ENCODE measurements around the gene RASGEF1C.

The RASGEF1C gene

DNA sequence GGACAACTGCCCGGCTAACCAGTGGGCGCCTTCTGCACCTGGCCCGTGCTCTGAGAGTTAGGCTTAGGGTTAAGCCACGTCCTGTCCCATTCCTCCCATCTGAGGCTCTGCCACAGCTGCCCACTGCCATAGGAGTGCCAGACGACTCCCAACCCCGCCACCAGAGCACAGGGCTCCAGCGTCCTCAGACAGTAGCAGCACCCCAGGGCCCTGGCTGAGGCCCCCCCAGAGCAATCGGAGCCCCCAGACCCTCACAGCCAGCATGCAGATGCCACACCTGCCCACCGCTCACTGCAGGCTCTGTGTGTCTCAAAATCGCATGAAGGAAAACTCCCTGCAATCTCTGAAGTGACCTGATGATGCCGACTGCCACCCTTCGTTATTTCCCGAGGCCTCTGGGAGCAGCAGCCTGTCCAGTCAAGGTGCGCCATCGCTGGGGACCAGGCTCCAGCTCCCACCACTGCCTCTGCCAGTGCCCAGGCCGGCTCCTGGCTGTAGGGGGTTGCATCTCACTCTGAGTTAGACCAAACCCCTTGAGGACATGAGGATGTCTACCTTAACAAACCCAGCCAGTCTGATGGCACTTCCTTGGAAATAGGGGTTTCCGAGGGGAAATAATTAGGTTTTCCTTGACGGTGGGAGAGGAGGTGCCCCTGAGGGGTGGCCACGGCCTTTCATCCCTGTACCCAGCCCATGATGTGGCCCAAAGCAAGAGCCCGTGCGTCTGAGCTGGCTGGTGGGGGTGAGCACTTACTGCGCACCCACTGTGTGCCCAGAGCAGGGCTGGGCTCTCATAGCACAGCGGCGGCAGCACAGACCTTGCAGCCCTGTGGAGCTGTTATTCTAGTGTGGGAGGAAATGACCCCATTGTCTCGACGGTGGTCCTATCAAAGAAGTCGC is 79.5 kb downstream of the RASGEF1C start:
- ChIA-PET POLR2A (no interaction called here), CTCF (interaction anchor here (0.6 to 1.4 kb wide), 3 partner anchors 19 to 490 kb away, joined by 3 read pairs; no protein-coding TSS in a partner anchor)
- no peak overlapping the region for H3K27ac ChIP-seq (ENCODE audit: extremely low read depth, low read depth, low read length)
- TF ChIP-seq ZIC2 (tag by site-specific recombination; IDR thresholded peaks at IDR 0.05), result peak; percentile 50; the same call in 1 of the 2 replicates
- TF ChIP-seq ZNF521 (tag by site-specific recombination; IDR thresholded peaks at IDR 0.05), result no peak
- TF ChIP-seq, protein P1, sequence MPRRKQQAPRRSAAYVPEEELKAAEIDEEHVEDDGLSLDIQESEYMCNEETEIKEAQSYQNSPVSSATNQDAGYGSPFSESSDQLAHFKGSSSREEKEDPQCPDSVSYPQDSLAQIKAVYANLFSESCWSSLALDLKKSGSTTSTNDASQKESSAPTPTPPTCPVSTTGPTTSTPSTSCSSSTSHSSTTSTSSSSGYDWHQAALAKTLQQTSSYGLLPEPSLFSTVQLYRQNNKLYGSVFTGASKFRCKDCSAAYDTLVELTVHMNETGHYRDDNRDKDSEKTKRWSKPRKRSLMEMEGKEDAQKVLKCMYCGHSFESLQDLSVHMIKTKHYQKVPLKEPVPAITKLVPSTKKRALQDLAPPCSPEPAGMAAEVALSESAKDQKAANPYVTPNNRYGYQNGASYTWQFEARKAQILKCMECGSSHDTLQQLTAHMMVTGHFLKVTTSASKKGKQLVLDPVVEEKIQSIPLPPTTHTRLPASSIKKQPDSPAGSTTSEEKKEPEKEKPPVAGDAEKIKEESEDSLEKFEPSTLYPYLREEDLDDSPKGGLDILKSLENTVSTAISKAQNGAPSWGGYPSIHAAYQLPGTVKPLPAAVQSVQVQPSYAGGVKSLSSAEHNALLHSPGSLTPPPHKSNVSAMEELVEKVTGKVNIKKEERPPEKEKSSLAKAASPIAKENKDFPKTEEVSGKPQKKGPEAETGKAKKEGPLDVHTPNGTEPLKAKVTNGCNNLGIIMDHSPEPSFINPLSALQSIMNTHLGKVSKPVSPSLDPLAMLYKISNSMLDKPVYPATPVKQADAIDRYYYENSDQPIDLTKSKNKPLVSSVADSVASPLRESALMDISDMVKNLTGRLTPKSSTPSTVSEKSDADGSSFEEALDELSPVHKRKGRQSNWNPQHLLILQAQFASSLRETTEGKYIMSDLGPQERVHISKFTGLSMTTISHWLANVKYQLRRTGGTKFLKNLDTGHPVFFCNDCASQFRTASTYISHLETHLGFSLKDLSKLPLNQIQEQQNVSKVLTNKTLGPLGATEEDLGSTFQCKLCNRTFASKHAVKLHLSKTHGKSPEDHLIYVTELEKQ (tag by site-specific recombination; IDR thresholded peaks at IDR 0.05; ENCODE audit: borderline replicate concordance), result no peak
- TF ChIP-seq, protein P2, sequence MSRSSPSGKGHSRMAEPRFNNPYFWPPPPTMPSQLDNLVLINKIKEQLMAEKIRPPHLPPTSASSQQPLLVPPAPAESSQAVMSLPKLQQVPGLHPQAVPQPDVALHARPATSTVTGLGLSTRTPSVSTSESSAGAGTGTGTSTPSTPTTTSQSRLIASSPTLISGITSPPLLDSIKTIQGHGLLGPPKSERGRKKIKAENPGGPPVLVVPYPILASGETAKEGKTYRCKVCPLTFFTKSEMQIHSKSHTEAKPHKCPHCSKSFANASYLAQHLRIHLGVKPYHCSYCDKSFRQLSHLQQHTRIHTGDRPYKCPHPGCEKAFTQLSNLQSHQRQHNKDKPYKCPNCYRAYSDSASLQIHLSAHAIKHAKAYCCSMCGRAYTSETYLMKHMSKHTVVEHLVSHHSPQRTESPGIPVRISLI (tag by site-specific recombination; IDR thresholded peaks at IDR 0.05), result no peak
- H3K4me1 ChIP-seq (ENCODE audit: control insufficient read depth, insufficient read depth, low read length), result no peaks in the 10 kb centered on the region
- no peaks in the 10 kb centered on the region for H3K36me3 ChIP-seq (ENCODE audit: control insufficient read depth in 2 of 2, insufficient read depth in 1 of 2, low read length in 2 of 2)
- no peak overlapping the region for H3K4me3 ChIP-seq (ENCODE audit: low read depth, low read length)
- no peaks in the 10 kb centered on the region for H3K9me3 ChIP-seq (ENCODE audit: control insufficient read depth, insufficient read depth, low read depth, low read length)

DNA sequence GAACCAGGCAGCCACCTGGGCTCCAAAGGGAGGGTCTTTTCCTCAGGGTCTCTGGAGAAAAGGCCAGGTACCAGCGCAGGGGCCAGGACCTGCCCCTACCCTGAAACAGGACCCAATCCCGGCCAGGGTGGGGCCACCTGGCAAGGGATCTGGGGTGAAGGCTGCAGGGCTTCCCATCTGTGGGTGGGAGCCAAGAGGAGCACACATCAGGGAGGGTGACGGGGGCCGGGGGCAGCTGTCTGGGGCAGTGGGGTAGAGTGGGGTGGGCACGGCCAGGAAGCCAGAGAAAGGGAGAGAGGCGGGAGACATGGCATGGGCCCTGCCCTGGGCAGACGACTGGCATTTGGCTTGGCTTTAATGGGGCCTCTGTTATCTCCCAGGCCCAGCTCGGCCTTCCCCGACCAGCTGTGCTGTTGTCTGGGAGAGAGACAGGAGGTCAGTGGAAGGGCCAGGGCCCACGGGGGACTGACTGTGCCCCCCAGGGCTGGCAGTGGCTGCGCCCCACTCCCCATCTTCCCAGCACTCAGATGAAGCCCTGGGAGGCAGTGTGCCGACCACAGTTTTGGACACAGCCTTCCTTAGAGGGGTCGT is 80.2 kb downstream of the RASGEF1C start:
- Histone ChIP-seq H3K4me3 (ENCODE audit: low read depth, low read length) (no peak overlapping the region), H3K4me1 (ENCODE audit: control insufficient read depth, insufficient read depth, low read length) (no peaks in the 10 kb centered on the region), H3K27ac (ENCODE audit: extremely low read depth, low read depth, low read length) (no peak overlapping the region), H3K36me3 (ENCODE audit: control insufficient read depth in 2 of 2, insufficient read depth in 1 of 2, low read length in 2 of 2) (no peaks in the 10 kb centered on the region), H3K9me3 (ENCODE audit: control insufficient read depth, insufficient read depth, low read depth, low read length) (no peaks in the 10 kb centered on the region)
- ChIA-PET POLR2A (no interaction called here), CTCF (interaction anchor here (0.5 to 1.8 kb wide), 4 partner anchors 20 to 537 kb away, joined by 3 to 4 read pairs (median 3); no protein-coding TSS in a partner anchor)
- TF ChIP-seq ZNF146 (tag by site-specific recombination; IDR thresholded peaks at IDR 0.05), result no peak

DNA sequence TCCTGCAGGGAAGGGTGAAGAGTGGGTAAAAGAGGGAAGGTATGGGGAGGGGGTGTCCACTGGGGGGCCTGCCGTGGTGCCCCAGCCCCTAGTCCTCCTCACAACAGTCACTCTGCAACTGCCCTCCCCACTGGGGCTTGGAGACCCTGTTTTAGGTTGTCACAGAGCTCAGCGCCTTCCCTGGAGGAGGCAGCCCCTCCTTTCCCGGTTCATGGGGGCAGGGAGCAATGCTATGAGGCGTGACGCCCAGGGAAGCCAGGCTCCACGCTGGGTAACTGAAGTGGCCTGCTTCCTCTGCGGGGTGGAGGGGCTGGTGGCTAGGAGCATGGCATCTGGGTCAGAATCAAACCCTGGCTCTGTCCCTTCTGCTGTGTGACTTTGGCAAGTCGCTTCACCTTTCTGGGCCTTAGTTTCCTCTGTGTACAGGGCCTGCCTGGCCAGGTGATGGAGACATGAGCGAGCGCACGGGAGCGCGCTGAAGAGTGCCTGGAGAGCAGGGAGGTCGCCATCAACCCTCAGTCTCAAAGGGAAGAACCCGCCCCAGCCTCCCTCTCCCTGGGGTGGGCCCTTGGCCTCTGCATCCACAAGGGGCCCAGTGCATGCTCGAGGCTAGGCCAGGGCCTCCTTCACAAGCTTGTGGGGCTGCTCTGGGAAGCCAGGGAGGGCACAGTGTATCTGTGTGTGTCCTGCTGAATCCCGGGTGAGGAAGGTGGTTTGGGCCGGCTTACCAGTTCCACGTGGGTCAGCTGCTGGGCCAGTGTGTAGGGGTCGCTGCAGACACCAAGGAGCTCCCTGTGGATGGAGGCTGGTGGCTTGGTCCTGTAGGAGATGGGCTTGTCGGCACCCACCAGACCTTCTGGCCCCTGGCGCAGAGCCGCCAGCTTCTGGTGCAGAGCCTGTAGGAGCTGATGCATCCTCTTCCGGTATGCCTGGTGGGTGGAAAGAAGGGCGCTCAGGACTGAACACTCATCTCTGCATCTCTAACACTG is 81.0 kb downstream of the RASGEF1C start:
- POLR2A ChIA-PET, result no interaction called here
- TF ChIP-seq BCL11A (tag by site-specific recombination; IDR thresholded peaks at IDR 0.05; ENCODE audit: low read depth), result no peak
- TF ChIP-seq ZNF121 (tag by site-specific recombination; IDR thresholded peaks at IDR 0.05), result no peak
- TF ChIP-seq SALL2 (tag by site-specific recombination; IDR thresholded peaks at IDR 0.05; ENCODE audit: borderline replicate concordance), result no peak
- TF ChIP-seq ZNF48 (tag by site-specific recombination; IDR thresholded peaks at IDR 0.05), result no peak
- TF ChIP-seq ZNF529 (tag by site-specific recombination; IDR thresholded peaks at IDR 0.05; ENCODE audit: insufficient replicate concordance), result no peak
- TF ChIP-seq ZNF747 (tag by site-specific recombination; IDR thresholded peaks at IDR 0.05), result no peak
- TF ChIP-seq ZNF707 (tag by site-specific recombination; IDR thresholded peaks at IDR 0.05), result no peak
- no peak for TF ChIP-seq ZNF274 (IDR thresholded peaks at IDR 0.05; ENCODE audit: low read length)
- no peak for TF ChIP-seq ZNF274 (tag by site-specific recombination; IDR thresholded peaks at IDR 0.05; ENCODE audit: borderline replicate concordance)
- TF ChIP-seq, protein P3, sequence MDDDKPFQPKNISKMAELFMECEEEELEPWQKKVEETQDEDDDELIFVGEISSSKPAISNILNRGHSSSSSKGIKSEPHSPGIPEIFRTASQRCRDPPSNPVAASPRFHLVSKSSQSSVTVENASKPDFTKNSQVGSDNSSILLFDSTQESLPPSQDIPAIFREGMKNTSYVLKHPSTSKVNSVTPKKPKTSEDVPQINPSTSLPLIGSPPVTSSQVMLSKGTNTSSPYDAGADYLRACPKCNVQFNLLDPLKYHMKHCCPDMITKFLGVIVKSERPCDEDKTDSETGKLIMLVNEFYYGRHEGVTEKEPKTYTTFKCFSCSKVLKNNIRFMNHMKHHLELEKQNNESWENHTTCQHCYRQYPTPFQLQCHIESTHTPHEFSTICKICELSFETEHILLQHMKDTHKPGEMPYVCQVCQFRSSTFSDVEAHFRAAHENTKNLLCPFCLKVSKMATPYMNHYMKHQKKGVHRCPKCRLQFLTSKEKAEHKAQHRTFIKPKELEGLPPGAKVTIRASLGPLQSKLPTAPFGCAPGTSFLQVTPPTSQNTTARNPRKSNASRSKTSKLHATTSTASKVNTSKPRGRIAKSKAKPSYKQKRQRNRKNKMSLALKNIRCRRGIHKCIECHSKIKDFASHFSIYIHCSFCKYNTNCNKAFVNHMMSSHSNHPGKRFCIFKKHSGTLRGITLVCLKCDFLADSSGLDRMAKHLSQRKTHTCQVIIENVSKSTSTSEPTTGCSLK (tag by site-specific recombination; IDR thresholded peaks at IDR 0.05), result no peak
- TF ChIP-seq GLI4 (tag by site-specific recombination; IDR thresholded peaks at IDR 0.05), result no peak
- no peak for TF ChIP-seq ZBTB17 (tag by site-specific recombination; IDR thresholded peaks at IDR 0.05)
- TF ChIP-seq ZNF394 (tag by site-specific recombination; IDR thresholded peaks at IDR 0.05; ENCODE audit: borderline replicate concordance), result no peak

More for the DNA sequence above, 81.0 kb downstream of the RASGEF1C start:
- Histone ChIP-seq H3K4me3 (ENCODE audit: low read depth, low read length) (no peak overlapping the region), H3K36me3 (ENCODE audit: control insufficient read depth in 2 of 2, insufficient read depth in 1 of 2, low read length in 2 of 2) (no peaks in the 10 kb centered on the region), H3K27ac (ENCODE audit: extremely low read depth, low read depth, low read length) (no peak overlapping the region), H3K4me1 (ENCODE audit: control insufficient read depth, insufficient read depth, low read length) (no peaks in the 10 kb centered on the region), H3K9me3 (ENCODE audit: control insufficient read depth, insufficient read depth, low read depth, low read length) (no peaks in the 10 kb centered on the region)
- CTCF ChIA-PET, result interaction anchor here (0.5 to 1.8 kb wide), 4 partner anchors 201 to 538 kb away, joined by 3 to 4 read pairs (median 3); no protein-coding TSS in a partner anchor
